GM19328 (cell line): ENCODE measurements around the gene CHST4.
"Not testable (repeated sequence)": the region's sequence is repeated elsewhere in the genome, so short reads cannot be mapped to it uniquely, and the experiment has no call there.

Experiments used
- ATAC-seq: cut with Tn5 transposase; IDR thresholded peaks from one replicate; pipeline ENCODE4 v1.9.1; 2021; ENCODE audit warnings: mild to moderate bottlenecking, moderate library complexity; ENCODE audit not compliant: unreplicated experiment

CHST4 gene

DNA sequence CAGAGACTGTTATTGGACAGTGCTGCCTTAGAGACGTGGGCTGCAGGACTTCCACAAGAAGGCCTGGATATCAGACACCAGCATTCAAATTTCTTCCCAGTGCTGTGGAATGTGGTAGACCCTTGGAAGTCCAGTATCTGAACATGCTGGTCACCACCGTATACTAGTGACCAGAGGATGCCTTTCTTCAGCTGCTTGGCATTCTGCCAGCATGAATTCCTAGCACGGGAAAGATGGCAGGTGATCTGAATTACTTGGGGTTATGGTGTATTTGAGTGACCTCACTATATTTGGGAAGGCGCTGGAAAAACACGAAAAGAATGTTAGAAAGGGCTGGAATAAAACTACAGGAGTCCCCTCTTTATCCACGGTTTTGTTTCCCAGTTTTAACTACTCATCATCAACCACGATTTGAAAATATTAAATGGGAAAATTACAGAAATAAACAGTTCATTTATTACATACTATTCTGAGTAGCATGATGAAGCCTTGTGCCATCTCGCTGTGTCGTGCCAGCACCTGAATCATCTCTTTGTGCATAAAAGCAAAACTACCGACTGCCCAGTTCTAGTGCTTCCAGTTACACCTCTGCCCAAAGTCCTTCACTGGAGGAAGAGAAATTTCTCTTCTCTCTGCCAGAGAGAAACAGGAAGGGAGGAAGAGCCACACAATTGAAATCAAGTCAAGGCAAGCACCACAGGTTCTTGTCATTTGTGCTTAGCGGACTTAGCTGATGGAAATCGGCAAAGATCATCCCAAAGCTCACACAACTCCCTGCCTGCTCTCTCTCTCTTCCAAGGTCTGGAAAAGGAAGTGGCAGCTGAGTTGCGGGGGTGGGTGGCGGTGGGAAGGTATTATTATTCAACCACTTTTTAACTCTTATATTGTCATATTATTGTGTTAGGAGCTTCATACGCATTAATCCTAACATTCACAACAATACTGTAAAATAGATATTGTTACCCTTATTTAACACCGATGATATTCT is 1.4 kb upstream of the CHST4 start:
- no peak for ATAC-seq

DNA sequence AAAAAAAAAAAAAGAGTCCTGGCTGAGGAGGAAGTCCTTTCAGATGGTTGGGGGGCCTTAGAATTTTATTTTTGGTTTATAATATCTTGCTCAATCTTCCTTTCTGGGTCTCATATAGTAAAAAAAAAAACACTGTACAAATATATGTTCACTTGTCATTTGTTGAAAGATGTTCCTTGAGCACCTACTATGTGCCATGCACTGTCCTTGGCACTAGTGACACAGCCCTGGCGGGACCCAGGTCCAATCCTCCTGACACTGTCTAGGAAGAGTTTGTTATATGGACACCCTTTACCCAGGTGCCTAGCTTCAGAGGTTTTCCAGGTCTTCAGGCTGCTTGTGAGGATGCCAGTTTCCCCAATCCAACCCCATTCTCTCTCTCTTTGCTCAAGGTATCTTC is 2.0 kb downstream of the CHST4 start:
- ATAC-seq = no peak

DNA sequence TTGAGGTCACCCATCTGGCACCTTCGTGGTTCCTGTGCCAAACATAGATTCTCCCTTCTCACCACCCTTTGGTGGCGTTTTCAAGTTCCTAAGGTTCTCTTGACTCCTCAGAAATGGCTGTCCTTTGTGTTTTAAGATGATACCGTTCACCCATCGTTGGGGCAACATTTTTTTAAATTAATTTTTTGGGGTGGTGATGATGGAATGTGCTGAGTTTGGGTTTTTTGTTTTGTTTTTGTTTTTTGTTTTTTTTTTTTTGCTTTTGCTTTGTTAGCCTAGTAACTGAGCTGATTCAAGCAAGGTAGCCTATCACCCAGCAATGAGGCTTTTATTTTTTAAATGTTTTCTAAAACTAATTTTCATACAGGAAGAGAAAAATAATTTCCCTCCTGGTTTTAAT is 2.6 kb downstream of the CHST4 start:
- no peak for ATAC-seq

DNA sequence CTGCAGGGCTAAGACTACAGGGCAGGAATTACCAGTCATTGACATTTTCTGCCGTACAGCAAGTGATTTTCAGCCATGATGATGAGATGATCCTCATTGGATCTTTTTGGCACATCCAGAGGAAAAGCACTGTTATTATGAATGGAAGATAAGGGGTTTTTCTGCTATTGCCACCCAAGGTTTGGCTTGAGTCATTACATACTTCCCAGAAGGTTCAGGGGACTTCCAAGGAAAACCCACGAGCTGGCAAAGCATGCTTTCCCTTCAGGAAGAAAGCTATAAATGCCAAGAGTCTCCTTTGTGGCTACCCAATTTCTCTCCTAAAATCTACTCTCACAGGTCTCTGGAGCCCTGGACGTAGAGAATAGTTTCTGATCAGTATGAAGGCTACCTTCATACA is 6.1 kb downstream of the CHST4 start:
- ATAC-seq = no peak

DNA sequence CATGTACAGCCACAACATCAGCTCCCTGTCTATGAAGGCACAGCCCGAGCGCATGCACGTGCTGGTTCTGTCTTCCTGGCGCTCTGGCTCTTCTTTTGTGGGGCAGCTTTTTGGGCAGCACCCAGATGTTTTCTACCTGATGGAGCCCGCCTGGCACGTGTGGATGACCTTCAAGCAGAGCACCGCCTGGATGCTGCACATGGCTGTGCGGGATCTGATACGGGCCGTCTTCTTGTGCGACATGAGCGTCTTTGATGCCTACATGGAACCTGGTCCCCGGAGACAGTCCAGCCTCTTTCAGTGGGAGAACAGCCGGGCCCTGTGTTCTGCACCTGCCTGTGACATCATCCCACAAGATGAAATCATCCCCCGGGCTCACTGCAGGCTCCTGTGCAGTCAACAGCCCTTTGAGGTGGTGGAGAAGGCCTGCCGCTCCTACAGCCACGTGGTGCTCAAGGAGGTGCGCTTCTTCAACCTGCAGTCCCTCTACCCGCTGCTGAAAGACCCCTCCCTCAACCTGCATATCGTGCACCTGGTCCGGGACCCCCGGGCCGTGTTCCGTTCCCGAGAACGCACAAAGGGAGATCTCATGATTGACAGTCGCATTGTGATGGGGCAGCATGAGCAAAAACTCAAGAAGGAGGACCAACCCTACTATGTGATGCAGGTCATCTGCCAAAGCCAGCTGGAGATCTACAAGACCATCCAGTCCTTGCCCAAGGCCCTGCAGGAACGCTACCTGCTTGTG is 10.7 kb downstream of the CHST4 start:
- no peak for ATAC-seq

DNA sequence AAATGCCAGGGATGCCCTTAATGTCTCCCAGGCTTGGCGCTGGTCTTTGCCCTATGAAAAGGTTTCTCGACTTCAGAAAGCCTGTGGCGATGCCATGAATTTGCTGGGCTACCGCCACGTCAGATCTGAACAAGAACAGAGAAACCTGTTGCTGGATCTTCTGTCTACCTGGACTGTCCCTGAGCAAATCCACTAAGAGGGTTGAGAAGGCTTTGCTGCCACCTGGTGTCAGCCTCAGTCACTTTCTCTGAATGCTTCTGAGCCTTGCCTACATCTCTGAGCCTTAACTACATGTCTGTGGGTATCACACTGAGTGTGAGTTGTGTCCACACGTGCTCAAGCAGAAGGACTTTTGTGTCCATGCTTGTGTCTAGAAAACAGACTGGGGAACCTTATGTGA is 11.4 kb downstream of the CHST4 start:
- ATAC-seq = peak; percentile 69

DNA sequence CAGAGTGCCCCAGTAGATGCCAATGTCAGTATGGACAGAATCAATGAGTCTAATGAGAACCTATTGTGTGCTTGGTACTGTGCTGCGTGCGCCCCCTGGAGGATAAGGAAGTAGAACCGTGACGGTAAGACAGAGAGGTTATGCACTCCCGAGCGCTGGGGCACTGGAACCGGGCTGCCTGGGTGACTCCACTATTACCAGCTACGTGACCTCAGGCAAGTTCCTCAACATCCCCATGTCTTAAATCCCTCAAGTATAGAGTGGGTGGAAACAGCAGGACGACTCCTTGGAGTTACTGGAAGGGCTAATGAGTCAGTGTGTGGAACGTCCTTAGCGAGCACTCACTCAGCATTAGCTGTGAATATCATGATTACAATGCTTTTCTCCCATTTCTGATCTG is 16.2 kb downstream of the CHST4 start:
- ATAC-seq = peak; percentile 58

DNA sequence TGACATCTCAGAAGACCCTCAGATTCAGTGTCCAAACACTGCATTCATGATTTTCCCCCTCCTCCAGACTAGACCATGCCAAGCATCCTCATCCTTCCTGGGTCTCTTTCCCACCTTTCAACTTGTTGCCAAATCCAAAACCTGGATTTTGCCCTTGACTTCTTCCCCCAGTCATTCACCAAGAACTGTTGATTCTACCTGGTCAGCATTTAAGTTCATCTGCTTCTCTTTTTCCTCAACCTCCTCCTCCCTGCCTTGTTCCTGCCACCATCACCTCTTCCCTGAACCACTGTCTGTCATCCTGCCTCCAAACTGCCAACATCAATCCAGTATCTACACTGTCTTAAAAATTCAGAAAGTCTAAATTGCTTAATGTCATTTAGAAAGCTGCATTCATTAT is 20.9 kb downstream of the CHST4 start:
- no peak for ATAC-seq

DNA sequence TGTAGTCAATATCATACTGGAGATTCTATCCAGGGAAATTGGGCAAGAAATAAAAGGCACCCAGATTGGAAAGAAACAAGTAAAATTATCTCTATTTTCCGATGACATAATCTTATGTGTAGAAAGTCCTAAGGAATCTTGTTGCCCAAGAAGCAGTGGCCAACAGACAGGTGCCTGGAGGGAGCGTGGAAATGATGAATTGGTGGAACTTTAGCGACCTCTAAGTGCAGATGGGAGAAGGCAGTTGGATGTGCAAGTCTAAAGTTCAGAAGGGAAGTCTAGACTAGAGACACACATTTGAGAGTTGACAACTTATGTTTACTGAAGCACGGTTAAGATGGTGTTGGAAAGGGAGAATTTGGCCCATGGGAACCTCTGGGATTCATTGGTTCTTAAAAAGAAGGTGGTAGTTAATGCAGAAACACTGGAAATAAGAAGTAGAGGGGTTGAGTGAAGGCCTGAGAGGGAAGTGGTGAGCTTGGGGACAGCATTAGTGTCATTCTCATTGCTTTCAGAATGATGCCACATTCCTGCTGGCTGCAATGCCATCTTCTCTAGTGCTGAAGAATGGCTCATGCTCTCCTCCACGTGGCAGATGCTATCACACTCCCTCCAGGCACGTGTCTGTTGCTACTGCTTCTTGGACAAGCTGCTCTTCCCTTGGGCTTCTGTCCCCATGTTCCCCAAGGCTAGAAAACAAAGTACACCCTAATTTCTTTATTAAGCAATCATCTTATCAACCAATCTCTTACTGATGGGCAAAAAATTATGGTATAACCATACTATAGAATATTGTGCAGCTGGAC is 26.7 kb downstream of the CHST4 start:
- ATAC-seq = no peak

DNA sequence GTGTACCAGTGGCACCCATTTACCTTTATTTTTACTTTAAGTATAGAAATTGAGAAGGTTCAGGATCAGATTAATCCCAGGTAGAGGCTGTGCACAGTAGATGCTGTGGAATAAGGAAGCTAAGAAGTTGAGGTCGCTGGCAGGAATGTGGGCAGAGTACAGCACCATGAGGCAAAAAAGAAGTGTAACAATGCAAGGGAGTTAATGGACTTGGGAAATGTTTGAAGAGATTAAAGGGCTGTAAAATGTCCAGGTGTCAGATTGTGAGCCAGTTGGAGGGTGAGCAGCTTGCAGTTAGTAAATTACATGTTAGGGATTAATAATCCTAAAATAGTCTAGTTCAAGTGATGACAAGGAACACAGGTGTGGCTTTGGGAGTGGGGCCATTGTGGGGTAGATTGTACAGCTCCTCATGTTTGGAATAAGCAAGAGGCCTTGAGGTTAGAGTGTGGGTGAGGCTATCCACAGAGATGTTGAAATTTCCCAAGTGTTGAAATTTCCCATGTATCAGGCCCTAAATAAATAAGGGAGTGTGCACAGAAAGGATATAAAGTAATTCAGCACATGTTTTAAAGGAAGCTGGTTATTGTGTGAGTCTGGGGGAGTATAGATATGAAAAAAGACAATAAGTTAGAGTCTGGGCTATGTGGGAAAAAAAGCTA is 29.1 kb downstream of the CHST4 start:
- ATAC-seq = no peak

DNA sequence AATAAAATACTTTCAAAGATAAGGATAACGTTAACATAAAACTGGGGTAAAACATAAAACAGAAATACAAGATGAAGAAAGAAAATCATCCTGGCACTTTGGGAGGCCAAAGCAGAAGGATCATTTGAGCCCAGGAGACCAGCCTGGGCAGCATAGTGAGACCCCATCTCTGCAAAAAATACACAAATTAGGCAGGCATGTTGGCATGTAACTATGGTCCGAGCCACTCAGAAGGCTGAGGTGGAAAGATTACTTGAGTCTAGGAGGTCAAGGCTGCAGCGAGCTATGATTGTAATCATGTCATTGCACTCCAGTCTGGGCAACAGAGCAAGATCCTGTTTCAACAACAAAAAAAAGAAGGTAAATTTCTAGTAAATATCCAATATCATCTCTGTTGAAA is 31.1 kb downstream of the CHST4 start:
- no peak for ATAC-seq

DNA sequence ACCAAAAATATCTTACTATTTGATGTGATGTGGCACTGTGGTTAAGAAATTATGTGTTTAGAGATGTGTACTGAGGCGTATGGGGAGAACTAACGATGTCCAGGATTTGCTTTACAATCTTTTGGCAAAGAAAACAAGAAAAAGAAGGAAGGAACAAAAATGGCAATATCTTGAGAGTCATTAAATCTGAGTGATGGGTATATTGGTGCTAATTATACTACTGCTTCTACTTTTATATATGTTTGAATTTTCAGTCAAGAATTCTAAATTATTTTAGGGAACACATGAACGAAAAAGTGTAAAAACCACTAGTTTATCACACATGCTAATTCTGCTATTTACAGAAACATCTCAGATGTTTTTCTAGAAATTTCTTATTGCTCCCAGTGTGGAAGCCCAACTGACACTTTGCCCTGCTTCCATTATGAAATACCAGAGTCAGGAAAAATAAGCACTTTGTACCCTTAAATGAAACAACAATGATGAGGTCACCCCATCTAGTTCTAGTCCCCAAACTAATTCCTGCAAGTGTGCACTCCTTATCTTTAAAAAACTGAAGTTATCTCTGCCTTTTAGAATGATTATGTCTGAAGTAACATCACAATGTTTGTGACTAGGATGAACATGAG is 31.8 kb downstream of the CHST4 start:
- ATAC-seq = no peak

DNA sequence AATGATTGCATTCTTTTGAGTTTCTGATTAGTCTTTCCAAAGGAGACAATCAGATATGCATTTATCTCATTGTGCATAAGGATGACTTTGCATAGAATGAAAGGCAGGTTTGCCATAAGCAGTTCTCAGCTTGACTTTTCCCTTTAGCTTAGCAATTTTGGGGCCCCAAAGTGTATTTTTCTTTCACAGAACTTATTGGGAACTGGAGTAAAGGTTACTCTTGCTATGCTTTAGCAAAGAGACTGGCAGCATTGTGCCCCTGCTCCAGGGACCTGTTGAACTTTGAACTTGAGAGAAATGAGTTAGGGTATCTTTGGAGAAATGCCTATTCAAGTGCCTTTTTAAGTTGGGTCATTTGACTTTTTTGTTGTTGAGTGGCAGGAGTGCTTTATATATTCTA is 33.6 kb downstream of the CHST4 start:
- no peak for ATAC-seq

DNA sequence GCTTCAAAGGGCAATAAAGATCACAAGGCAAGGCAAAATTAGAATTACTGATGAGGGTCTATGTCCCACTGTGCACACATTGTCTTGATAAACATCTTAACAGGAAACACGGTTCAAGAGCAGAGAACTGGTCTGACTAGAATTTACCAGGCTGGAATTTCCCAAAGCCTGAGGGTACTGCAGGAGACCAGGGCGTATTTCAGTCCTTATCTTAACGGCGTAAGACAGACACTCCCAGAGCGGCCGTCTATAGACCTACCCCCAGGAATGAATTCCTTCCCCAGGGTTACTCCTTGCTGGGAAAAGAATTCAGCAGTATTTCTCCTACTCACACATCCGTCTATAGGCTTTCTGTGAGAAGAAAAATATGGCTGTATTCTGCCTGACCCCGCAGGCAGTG is 35.7 kb downstream of the CHST4 start:
- not testable (repeated sequence) for ATAC-seq

DNA sequence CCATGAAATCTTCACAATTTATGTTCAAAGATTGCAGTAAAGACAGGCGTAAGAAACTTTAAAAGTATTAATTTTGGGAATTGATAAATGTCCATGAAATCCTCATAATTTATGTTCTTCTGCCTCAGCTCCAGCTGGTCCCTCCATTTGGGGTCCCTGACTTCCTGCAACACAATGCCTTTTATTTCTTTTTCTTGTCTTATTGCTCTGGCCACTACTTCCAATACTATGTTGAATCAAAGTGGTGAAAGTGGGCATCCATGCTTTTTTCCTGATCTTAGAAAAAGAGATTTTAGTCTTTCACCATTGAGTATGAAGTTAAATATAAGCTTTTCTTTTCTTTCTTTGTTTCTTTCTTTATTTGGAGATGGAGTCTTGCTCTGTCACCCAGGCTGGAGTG is 36.3 kb downstream of the CHST4 start:
- ATAC-seq = no peak

DNA sequence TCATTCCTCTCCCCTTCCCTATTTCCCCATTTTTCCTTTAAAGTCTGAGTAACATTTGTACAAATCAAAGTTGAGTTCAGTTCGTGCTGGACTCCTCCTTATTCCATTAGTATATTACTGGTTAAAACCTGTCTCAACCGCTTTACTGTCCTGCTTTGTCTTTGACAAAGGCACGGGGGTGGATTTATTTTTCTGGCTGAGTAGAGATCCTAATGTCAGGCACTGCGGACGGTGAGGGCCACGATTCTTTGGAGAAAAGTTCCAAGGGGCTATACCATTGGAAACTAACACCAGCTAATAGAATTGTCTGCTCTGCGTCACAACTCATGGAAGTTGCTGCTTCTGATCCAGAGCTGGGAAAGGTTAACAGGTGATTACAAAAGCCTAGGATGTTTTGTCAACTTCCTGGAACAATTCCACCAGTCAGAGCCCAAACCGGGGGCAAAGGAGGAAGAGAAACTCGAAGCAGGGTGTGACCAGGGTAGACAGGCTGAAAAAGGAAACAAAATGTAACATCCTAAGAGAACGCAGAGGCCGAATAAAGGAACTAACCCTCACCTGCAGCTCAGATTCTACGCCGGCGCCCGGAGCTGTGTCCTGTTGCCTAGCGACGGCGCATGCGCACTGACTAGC is 38.2 kb downstream of the CHST4 start:
- ATAC-seq = peak; percentile 87

DNA sequence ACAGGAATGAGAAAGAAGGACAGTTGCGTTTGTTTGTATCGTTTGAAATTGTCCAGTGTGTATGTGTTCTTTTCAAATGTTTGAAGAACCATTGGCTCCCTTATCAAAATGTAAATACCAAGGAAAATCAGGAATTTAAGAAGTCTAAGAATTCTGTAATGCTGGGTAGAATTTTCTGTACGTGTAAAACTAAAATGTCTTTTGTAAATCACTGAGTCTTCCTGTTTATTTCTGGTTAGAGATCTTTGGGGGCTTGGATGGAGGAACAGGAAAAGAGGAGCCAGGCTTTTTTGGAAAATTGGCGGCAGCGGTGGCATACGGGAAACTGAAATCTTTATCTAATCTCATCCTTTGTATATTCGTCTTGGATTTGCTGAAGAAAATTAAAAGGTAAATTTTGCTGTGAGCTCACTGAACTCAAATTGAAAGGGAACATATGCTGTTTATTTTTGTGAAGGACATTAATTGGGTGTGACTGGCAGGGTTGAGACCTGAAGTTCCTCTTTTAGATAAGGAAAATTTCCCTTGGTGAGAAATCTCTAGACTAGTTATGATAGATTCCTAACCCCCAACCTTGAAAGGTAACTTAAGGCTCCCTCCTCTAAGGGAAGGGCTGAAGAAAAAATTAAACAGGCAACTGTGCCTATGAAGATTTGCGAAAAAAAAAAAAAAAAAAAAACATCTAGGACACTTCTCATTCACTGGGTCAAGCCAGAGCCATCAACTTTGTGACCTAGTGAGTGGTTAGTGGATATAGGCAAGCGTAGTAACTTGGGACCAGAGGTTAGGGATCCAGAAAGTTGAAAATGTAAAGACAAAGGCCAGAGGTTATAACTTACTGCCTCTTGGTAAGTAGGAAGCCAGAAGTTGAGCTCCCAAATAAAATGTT is 39.8 kb downstream of the CHST4 start:
- ATAC-seq = no peak

DNA sequence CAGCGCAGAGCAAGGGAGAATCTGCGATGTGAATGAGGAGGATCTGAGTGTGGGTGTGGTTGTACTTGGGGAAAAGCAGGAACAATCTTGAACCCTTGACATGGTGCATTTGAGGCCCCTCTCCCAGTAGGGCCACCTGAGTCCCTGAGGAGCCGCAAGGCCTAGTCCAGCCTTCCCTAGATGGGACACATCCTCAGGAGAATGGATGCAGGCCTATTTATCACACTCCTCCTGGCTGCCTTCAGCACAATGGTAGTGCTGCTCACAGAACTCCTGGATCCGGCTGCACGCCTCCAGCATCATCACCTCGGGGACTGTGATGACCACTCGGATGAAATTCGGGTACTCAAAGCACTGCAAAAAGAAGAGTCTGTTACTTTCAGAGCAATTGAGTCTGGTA is 41.7 kb downstream of the CHST4 start:
- no peak for ATAC-seq

DNA sequence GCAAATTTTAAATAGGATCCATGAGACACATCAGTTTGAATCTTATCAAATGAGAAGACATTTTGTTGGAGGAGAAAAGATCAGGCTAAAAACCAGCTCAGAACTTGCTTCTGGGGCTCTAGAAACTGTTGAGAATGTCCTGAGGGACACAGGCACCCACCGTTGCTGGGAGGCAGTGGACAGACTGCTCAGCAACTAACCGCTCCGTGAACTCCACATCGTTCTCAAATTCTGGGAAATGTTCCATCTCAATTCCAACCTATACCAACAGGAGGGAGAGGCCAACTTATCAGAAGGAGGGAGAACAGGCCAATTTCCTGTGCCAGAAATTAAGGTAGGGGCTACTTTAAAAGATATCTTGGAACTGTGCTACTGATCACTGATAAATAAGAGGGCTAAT is 42.3 kb downstream of the CHST4 start:
- ATAC-seq = no peak
